CD4-positive, alpha-beta T cell treated with Interleukin-2 at 100 ng/mL for 4 hours (primary cell): ENCODE measurements around the gene ABCC5.
"Not testable (repeated sequence)": the region's sequence is repeated elsewhere in the genome, so short reads cannot be mapped to it uniquely, and the experiment has no call there.

Experiments
- DNase-seq: peaks from one replicate; pipeline ENCODE4 v3.0.0-alpha.2; 2020; ENCODE audit warnings: low spot score

Gene ABCC5

DNA sequence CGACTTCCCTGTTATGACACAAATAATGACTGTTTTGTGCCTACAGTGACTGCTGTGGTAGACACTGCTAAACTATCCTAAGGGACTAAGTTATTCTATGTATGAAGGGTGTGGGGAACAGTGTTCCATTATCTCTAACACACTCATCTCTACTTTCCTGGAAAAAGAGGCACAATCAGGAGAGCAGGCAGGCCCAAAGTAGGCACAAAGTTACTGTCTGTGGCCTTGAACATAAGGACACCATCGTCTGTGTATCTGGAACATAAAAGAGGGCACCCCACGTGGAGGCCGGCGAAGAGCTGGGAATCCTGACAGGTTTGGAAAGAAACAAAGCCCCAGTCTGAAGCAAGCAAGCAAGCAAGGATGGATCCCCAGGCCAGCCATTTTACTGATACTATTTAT, 1.5 kb downstream of the ABCC5 start:
- DNase-seq, result no peak

DNA sequence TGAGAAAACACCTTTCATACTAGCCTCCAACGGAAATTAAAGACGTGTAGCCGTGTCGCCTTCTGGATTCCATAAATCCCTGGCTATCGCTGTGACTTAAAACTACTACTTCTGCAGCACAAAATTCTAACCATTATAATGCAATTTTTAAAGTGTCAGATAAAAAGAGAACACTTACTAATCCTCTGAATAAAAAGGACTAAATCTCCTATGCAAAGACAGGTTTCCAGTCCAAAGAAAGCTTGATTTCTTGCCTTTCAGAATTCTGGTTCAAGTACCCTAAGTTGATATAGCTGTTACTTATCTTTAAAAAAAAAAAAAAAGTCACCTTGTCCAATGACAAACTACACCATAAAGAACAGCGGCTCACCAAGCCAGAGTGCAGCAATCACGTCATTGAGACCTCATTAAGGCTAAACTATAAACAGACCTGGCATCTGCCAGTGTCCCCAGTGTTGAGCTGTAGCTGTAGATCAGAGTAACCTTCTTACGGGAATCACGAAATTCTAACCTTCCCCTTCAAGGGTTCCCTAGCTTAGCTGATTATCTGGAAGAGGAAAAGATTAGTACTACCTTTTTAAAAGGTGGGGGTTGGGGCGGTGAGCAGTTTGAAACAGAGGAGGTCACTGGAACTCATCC, 2.2 kb downstream of the ABCC5 start:
- DNase-seq, result no peak

GRCh38 chr3:184011937-184012889, 5.5 kb downstream of the ABCC5 start:
- no peak for DNase-seq

DNA sequence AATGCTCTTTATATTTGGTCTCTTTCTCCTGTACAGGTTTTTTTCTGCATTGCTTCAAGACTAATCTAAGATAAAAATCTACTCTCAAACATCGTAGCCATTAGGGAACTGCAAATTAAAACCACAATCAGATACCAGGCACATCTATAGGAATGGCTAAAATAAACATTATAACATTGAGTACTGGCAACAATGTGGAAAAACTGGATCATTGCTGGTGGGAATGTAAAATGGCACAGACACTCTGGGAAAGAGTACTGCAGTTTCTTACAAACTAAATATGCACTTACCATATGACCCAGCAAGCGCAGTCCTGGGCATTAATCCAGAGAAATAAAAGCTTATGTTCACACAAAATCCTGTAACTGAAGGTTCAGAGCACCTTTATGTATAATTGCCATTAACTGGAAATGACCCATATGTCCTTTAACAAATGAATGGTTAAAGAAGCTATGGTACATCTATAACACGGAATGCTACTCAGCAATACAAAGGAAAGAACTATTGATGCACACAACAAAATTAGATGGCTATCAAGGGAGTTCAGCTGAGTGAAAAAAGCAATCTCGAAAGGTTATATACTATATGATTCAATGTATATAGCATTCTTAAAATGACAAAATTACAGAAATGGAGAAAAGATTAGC, 6.3 kb downstream of the ABCC5 start:
- DNase-seq, result no peak

- no peak for DNase-seq
Observed at GRCh38 chr3:184008161-184008560, 9.5 kb downstream of the ABCC5 start.

- DNase-seq, result not testable (repeated sequence)
Observed at GRCh38 chr3:184007143-184007813, 10.4 kb downstream of the ABCC5 start.

- no peak for DNase-seq
Observed at GRCh38 chr3:184005941-184006507, 11.7 kb downstream of the ABCC5 start.

DNA sequence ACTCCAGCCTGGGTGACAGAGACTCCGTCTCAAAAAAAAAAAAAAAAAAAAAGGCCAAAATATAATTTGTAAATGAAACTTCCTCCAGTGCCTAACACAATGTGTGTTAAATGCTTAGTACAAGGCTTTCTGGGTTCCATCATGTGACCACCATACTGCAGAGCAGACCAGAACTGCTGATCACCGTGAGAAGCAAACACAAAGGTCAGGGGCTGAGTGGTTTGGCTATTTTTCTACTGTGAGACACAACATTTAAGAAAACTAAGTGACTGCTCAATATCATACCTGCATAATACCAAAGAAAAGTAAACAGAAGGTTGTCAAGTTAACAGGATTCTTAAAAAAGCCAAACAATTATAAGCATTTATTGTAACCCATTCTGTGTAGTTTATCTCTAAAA, 13.2 kb downstream of the ABCC5 start:
- DNase-seq, result no peak

GRCh38 chr3:184003187-184003967, 14.3 kb downstream of the ABCC5 start:
- no peak for DNase-seq

DNA sequence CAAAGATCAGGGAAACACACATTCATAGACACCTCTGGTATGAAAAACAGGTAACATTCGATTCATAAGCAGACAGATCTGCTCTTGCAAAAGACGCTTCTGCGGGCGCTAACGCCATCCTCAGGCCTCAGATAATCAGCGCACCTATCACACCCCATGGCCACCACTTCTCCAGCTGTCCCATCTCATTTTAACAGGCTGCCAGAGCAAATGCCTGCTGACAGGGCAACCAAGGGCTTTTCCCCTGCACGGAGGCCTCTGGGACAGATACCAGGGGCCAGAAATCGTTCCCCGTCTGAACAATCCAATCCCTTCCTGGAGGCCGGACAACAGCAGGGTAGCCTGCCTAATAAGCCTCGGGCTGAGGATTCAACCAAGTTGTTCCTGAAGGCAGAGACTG, 15.2 kb downstream of the ABCC5 start:
- DNase-seq, result no peak

DNA sequence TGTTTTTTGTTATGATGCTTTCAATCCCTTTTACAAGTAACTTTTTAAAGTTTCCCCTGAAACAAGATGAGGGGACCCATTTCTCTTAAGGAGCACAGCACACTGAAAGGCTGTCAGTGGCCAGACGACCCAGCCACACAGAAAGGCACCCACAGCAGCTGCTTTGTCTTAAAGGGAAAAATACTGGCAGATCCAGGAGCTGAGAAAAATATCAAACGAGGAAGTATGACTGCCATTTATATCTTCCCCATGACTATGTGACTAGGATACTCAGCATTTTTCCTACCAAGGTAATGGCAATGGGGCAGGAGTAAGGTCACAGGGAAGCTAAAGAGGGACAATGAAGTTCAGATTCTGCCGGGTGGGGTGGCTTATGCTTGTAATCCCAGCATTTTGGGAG, 15.9 kb downstream of the ABCC5 start:
- no peak for DNase-seq

DNA sequence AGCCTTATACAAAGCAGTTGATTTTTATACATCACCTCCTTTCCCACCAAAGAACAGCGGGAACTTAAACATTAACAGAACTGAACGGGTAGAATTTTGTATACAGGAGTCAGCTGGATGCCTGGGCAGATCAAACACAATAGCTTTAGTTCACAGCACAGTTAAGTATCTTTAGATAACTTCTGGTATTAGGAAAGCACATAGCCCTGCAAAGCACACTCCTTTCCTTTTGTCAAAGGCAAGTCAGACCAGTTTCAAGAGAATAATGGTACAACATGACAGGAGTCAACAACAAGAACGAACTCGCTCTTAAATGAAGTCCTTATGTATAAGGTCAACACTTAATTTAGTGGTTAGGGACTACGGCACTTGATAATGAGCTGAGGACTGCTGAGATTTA, 26.3 kb downstream of the ABCC5 start:
- DNase-seq, result no peak

DNA sequence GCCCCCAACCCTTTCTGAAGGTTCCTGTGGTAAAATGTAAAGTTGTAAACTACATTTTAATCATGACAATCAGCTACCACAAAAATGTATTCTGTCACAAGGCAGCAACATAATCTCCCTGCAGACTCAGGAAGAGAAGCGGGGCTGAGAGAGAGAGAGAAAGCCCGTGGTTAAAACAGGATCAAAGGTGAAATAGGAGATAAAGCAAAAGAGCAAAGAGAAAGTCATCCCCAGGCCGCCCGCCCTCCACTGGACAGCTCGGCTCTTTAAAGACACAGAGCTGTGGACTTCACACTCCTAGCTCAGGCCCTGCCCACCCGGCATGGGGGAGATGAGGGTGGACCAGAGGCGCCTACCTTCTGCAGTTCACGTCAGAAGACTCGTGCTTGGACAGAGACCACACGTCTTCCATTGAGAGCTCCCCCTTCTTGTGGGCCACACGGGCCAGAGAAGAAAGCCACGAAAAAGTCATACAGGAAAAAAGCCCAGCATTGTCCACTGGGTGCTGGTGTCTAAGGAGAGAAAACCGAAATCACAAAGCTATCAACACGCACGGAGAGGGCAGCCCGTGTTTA, 29.4 kb downstream of the ABCC5 start:
- DNase-seq, result no peak

DNA sequence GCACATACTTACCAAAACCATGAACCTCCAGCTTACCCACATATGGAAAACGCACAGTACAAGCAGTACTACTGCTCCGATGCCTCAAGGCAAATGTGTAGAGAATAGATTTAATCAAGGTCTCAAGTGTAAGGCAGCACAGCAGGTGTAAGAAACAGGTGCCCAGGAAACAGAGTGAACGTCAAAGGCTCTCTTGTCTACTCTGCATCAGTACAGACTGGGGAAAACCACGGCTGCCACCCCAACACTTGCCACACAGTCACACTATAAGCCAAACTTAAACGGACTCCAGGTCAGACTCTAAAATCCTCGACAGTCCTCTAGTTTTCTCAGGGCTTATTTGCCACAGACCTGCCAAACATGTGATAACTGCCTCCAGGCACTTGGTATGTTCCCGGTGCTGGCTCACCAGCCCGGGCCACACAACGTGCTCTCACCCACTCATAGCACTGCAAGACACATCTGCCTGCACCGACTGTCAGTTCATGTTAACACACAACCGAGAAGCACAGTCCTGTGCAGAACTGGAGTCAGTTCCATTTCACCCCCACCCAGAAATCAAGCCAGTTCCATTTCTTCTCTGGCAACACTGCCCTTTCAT, 30.6 kb downstream of the ABCC5 start:
- DNase-seq, result no peak

DNA sequence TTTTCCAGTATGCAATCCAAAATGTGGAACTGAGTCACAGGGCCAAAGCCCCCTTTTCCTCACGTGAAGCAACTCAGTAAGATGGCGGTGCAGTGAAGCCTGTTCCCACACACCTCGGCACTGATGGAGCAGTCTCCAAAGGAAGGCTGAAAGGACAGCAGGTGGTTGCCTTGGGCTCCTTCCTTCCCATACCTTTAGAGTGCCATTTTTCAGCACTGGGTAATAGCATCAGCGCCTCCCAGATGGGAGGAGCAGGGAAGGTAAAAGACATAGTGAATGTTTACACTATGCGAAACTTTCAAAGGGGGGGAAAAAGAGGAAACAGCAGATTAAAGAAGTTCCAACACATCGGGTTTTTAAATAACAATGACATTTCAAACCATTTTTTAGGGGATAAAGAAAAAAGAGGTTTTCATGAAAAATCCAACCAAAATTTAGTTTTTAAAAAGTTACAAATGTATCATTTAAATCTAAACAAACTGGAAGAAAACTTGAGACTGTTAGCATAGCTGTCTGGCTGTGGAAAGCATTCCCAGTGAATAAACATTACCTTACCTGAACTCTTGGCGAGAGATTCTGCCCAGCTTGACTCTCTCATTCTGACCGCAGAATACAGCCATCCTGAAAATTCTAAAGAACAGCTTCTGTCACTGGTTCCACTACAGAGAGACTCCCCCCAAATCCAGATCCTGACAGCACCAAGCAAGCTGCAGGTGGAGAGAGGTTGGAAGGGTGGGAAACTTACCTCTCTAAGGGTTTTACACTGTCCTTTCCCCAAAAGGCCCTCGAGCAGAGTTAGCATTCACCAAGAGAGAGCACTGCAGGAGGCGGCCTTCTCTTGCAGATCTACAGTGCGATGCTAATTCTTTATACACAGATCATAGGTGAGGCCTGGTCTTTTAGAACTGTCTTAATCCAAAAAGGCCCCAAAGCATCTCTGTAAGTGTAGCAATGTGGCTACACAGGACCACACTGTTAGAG, 32.6 kb downstream of the ABCC5 start:
- no peak for DNase-seq

DNA sequence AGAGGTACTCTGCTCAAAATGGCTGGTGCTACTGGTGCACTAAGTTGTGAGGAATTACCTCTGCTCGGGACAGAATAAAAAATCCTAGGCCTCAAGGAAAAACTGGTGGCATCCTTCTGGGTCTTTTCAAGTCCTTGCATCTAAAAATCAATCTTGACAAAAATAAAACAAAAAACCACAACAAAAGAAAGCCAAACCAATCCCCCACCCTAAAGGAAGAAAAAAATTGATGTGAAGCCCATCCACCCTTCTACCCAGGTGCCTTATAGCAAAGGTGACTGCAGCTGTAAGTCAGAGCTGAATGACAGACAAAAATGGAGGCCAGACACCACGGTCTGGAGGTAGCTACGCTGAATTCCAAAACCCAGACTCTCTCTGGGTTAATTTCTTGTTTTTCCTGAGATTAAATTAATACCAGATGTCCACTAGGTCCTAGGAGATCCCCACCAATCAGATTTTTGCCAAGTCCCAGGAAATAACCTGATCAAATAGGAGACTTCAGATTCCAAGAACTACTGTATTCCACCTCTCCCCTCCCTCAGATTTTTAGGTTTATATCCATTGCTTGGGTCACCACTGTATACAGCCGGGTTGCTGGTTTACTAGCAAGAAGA, 33.5 kb downstream of the ABCC5 start:
- DNase-seq, result no peak

DNA sequence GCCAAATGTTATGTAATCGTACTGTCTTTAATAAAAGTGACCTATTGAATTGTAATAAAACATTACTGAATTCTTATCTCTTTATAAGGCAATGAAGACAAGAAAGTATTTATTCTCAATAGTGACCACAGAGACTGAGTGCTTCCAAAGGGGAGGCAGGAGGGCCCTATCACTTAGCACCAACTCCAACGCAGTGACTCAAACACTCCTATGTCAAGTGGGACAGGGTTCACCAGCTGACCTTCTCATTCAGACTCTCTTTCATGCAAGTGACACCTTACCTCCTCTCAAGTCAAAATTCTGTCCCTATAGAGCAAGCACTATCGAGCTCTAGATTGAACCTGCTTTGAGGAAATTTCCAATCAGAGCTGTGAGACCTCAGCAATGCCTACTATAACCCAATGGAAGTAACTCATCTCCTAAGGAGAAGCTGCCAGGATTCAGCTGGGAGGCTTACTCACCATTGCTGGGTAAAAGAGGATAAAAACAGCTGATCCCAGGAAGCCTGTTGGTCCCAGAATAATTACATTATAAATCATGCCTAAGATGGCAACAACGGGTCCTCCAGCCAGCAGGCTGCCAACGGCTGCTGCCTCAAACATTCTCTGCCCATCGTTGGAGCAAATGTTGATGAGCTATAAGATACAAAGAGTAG, 35.6 kb downstream of the ABCC5 start:
- DNase-seq, result no peak

DNA sequence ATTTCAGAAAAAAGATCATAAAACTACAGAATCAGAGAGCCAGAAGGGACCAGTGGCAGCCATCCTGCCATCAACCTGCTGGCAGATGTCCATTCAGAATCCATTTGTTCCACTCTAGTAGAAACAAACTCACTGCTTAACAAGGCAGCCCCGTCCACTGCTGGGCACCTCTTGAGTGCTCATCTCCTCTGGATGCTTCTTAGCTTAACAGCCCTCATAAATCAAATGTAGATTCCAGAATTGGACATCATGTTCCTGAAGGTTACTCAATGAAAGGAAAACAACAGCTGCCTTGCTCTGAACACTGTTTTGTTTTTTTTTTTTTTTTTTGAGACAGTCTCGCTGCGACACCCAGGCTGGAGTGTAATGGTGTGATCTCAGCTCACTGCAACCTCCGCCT, 37.3 kb downstream of the ABCC5 start:
- no peak for DNase-seq
